GM20431 (cell line): ENCODE measurements around the gene FGFR1OP2.
"Not testable (repeated sequence)": the region's sequence is repeated elsewhere in the genome, so short reads cannot be mapped to it uniquely, and the experiment has no call there.

Experiments
- in situ Hi-C: fragments of 300-500 bp; cut with MseI, MboI; formaldehyde crosslinking; loops from one replicate; pipeline ENCODE4 v1.15.0; 2020; ENCODE audit warnings: low sequenced_read_pairs; ENCODE audit not compliant: unreplicated experiment

Gene FGFR1OP2

DNA sequence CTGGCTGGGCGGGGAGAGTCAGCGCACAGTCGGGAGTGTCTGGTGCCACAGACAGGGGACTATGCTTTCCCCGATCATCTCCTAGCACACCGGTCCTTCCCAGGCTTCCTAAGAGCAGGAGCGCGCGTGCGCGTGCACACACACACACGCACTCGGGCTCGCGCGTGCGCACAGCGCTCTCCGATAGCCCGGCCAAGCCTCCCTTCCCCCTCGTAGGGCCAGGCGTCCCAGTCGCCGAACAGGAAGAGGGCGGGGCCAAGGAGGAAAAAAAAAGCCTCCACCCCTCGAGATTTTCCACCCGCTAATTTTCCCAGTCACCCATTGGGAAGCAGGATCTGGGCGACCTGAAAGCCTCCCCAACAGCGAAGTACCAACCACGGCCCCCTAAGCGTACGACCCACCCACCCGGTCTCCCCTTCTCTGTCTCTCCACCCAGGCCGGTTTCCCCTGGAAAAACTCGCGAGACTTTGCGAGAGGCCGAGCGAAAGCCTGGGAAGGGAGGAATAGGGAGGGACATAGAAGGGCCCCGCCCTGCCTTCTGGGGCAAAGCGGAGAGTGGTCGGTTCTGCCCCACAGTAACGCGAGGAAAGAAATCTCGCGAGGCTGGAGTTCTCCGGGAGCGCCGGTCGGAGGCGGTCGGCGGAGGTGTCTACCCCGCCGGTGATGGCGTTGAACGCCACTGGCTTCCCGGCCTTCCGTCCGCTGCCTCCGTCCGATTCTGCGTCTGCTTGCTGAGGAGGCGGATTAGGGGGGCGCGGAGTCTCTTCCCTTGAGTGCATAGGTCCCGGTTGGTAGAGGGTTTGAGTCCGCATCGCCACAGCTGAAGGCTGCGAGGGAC, at the start of gene FGFR1OP2, which contains the start of gene INTS13:
FGFR1OP2 (plus strand) TSS at position 608 of the 838 bp plus-strand sequence. CDS start 15,689 bp downstream, outside the sequence.
INTS13 (minus strand) TSS at position 119 of the 838 bp plus-strand sequence. CDS start 1,178 bp downstream, outside the sequence.
- in situ Hi-C loops: no loop called here

DNA sequence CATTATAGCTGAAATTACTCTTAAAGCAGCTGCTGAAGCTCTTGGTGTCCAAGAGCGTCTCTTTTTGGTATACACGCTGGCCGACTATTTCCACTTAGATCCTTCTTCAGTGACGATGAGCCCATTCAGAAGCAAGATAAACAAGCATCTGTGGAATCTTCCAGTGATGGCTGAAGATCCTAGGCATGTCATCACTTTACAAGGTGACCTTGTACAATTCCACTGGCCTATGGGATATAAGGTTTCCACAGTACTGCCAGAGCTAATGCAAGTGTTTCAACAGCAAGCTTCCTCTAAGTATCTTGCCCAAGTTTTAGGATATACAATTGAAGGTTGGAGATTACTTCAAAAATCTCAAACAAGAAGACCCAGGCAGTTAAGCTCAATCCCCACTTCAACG, 47.5 kb upstream of the FGFR1OP2 start:
- in situ Hi-C loops: no loop called here

- in situ Hi-C loops: no loop called here
These were observed 46.6 kb upstream of the FGFR1OP2 start for GRCh38 chr12:26891704-26892103.

GRCh38 chr12:26895672-26896071, 42.6 kb upstream of the FGFR1OP2 start:
- in situ Hi-C loops: no loop called here

DNA sequence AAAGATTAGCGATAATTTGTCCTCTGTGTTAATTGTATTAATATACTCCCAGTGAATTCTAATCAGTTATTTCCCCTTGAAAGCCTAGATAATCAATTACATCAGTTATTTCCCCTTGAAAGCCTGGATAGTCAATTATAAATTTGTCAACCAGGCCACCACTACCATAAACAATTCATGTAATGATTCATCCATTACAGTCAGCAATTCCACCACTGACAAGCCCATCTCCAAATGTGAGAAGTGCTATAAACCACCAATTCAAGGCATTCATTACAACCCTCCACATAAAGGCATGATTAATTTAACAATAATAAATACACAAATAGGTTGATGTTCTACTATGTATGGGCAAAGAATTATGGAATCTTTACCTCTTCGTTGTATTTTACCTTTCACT, 41.4 kb upstream of the FGFR1OP2 start:
- in situ Hi-C loops: no loop called here

GRCh38 chr12:26903396-26903795, 34.9 kb upstream of the FGFR1OP2 start:
- in situ Hi-C loops: not testable (repeated sequence)

- in situ Hi-C loops: no loop called here
These were observed 32.2 kb upstream of the FGFR1OP2 start for GRCh38 chr12:26906024-26906423.

DNA sequence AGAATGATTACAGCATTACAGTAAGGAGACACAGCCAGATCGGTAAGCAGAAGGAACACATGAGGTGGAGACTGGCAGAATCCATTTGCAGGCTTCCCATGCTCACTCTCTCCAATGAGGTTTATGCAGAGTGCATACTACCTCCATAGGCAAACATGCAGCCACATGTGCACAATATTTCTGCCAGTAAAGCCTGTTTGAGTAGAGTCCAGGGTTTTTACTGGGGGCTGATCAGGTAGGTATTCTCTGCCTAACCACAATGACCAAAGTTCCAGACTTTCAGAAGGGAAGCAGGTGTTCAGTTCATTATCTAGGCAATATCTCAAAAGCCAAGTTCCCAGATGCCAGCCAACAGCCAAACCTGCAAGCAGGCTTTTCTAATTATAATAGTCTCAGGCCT, 31.6 kb upstream of the FGFR1OP2 start:
- in situ Hi-C loops: no loop called here

DNA sequence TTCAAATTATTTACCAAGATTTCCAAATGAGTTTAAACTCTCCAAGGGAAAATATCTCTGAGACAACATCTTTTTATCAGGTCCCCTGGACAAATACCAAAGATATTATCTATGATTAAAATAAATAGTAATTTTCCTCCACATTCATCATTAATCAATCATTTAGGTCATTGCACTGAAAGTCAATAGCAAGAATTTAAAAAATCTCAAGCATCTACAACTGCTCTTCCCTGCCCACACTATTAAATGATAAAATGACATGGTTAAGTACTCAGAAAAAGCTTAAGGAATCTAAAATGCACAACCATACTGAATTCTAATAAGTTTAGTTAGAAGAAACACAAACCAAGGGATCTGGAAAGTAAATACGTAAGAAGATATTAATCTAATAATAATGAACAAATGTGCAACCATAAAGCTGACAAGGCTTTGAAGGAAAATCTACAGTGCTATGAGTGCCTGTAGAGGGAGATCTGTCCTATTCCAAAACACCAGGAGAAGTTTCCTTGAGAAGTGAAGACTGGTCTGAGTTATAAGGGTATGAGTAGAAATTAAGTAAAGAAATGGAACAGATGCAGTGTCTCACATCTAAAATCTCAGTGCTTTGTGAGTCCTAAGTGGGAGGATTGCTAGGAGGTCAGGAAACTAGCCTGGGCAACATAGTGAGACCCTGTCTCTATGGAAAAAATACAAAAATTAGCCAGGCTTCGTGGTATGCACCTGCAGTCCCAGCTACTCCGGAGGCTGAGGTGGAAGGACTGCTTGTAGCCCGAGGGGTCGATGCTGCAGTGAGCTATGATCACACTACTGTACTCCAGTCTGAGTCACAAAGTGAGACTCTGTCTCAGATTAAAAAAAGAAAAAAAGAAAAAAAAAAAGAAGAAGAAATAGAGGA, 19.7 kb upstream of the FGFR1OP2 start:
- in situ Hi-C loops: no loop called here

DNA sequence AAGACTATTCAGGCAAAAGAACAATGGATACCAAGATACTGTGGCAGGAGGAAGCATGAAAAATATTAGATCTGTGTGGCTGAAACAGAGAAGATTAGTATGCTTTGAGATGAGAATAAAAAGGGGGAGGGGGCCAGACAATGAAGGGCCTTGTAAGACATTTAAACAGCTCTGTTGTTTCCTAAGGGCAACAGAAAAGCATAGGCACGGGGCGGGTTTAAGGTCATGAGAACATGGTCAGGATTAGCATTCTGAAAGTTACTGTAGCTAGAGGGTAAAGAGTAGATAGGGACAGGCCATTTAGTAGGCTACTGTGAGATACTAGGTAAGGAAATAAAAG, 19.1 kb upstream of the FGFR1OP2 start:
- in situ Hi-C loops: no loop called here

DNA sequence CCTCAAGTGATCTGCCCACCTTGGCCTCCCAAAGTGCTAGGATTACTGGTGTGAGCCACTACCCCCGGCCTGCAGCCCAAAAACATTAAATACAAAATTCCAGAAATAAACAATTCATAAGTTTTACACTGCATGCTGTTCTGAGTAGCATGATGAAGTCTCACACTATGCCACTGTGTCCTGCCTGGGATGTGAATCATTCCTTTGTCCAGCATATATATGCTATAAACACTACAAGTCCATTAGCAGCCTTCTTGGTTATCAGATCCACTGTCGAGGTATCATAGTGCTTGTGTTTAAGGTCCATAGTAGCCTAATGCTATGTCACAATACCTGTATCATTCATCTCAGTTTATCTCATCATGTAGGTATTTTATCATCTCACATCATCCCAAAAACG, 16.4 kb upstream of the FGFR1OP2 start:
- in situ Hi-C loops: no loop called here

GRCh38 chr12:26928661-26929060, 9.6 kb upstream of the FGFR1OP2 start:
- in situ Hi-C loops: no loop called here

DNA sequence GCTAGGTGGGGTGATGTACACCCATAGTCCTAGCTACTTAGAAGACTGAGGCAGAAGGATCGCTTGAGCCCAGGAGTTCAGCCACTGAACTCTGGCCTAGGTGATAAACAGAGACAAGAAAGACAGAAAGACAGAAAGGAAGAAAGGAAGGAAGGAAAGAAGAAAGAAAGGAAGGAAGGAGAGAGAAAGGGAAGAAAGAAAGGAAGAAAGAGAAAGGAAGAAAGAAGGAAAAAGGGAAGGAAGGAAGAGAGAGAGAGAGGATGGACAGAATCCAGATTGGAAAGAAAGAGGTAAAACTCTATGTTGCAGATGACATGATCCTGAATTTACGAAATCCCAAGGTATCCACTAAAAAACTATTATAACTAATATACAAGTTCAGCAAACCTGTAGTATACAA, 8.7 kb upstream of the FGFR1OP2 start:
- in situ Hi-C loops: no loop called here

DNA sequence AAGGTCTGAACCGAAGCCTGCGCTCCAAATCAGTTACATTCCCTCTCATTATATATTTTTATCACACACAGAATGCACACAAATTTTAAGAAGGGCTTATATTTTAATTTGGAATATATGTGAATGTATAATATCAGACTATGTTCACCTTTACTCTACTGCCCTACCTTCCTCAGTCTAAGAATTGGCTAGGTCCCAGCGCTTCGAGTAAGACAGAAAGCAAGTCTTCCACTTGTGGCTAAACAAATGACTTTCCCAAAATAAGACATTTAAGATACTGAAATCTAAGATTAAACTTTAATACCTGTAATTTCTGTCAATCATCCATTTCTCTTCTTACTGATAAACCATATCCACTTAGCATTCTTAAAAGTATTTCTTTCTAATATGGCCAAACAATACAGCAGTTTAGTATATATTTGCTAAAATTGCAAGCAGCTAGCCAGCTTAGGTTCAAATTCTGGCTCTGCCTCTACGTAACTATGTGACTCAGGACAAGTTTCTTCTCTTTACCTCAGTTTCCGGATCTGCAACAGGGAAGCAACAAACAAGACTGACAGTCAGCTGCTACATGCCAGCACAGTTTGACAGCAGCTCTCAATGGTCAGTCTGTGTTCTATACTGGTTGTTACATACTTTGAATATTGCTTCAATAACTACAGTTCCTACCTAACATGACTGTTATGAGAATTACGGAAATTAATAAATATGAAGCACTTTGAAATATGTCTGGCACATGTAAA, 2.5 kb upstream of the FGFR1OP2 start:
- in situ Hi-C loops: no loop called here

GRCh38 chr12:26936559-26937442, 1.5 kb upstream of the FGFR1OP2 start:
- in situ Hi-C loops: no loop called here

GRCh38 chr12:26937443-26937862, 817 bp upstream of the FGFR1OP2 start:
- in situ Hi-C loops: no loop called here

- in situ Hi-C loops: no loop called here
These were observed 412 bp downstream of the FGFR1OP2 start for GRCh38 chr12:26938701-26939062.

GRCh38 chr12:26939192-26939832, 1.0 kb downstream of the FGFR1OP2 start:
- in situ Hi-C loops: no loop called here

GRCh38 chr12:26939953-26940352, 1.7 kb downstream of the FGFR1OP2 start:
- in situ Hi-C loops: no loop called here
